HG03139 (cell line): ENCODE measurements around the gene FGF8.

Source experiments
- ATAC-seq: cut with Tn5 transposase; IDR thresholded peaks from one replicate; pipeline ENCODE4 v1.9.1; 2021; ENCODE audit not compliant: unreplicated experiment

The FGF8 gene

DNA sequence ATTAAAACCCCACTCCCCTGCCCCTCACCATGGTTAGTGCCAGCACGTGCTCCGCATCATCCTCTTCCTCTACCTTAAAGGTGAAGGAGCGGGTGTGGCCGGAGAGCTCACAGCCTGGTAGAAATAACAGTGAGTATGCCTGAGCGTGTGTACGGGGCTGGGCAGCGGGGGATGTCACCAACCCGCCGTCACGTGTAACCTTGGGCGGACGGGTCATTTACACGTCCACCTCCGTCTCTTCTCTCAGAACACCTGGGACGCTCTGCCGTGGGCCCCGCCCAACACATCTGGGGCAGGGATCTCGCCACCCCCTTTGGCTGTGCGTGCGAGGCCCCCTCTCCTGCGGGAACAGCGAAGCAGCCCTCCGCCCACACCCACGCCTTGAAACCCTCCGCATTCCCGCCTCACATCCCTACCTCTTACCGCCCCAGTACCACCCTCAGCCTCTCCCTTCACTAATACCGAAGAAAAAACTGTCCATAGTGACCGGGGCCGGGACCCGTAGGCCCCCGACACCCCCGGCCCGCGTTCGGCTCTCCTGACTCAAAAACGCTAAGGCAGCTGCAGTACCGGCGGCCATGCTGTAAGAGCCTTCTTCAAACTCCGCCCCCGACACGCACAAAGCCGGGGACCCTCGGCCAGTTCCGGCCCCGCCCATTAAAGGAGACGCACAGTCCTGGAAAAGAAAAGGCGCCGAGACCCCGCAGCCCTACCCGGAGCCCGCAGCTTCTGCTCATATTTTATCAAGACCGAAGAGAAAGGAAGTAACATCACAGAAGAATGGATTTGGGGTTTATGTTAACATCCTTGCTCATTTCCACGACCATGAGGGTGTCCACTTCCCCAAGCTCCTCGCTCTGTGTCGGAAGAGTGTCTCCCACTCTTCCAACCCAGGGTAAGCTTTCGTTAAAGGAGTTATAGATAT is 7.2 kb upstream of the FGF8 start, which contains the start of gene NPM3:
Gene NPM3, minus strand, starts transcription at position 636 of the 925 bp plus-strand sequence. Its CDS starts 56 bp downstream, at position 580.
- ATAC-seq, result peak; percentile 47

DNA sequence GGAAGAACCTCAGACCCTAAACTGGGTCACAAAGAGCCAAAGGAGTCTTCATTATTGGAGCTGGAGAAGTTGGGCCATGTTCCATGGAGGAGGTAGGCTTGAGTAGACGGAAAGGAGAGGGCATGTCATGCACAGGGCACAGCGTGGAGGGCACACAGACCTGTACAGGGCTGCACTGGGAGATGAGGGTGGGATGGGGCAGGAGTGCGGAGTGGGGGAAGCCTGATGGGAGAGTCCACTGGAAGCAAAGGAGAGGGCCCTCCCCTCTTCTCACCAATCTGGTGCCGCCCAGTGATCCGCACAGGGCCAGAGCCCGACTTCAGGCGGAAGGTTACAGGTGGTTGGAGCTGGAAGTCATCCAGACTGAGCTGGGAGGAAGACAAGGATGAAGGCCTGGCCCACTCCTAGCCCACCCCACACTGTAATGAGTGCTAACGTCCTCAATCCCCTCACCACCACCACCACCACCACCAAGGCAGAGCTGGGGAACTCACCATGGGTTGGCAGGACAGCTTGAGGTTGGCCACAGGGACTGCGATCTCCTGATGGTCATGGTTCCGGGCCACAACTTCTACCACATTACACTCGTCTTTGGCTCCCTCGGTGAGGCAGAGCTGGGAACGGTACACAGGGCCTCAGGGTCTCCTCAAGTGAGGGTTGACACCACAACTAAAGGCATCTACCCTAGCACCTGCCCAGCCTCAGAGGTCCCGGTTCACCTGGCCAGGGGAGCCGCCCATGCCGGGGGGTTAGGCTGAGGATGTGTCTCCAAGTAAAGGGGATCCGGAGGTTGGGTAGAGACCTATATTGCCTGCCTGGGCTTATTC is 6.3 kb upstream of the FGF8 start:
- ATAC-seq, result no peak

- ATAC-seq, result no peak
These were observed 5.7 kb upstream of the FGF8 start for GRCh38 chr10:101781655-101781983.

DNA sequence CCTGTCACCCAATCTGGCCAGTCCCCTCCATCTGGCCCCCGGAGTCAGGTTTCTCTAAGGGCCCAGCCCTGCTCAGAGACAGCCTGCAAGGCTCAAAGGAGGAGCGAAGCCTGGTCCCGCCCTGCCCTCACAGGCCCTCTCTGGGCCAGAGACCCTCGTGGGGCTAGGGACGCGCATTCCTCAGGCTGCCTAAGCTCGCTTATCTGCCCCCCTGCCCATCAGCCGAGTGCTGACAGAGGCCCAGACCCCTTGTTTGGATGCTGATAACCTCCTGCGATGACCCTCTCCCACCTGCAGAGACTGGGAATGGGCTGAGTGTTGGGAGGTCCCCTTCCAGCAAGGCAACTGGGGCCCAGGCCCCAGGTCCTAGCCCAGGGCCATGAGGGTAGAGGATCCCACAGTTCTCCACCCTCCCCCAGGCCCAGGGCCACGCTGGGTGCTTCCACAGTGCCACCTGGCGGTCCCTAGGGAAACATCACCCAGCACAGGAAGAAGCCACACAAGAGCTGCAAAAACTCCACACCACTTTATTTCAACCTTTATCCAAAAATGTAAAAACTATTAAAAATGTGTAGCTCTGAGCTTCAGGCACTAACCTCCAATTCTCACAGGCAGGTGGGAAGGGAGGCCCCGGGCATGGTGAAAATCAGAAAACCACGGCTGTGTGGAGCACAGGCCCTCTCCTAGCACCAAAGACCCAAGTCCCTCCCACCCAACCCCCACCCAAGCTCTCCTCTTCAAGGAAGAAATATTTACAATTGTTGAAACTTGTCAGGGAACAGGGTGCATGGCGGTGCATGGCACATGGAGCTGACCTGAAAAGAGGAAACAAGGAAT is 5.1 kb upstream of the FGF8 start:
- ATAC-seq, result no peak

DNA sequence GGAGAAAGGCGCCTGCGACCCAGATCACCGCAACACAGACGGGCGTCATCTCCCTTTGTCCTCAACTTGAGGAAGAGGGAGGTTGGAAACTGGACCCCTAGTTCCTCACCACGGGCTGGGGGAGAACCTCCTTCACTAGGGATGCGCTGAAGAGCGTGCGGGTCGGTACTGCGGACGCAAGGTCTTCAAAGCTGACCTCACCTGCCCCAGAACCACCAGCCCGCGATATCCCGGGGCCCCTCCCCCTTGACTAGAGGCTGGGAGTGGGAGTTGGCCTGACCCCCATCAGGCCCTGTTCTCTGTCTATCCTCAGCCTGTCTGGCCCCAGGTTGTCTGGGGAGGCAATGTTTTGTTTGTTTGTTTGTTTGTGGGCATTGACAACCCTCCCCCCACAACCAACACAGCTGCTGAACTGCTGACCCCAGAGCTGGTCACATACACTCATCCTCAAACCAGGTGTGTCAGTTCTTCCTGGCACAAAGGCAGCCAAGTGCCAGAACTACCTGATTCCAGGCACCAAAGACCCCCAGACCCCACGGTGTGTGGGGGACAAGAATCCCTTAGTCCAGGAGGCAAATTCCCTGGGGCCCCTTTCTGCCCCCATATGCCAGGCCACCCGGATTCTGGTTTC is 4.4 kb upstream of the FGF8 start:
- ATAC-seq, result no peak

DNA sequence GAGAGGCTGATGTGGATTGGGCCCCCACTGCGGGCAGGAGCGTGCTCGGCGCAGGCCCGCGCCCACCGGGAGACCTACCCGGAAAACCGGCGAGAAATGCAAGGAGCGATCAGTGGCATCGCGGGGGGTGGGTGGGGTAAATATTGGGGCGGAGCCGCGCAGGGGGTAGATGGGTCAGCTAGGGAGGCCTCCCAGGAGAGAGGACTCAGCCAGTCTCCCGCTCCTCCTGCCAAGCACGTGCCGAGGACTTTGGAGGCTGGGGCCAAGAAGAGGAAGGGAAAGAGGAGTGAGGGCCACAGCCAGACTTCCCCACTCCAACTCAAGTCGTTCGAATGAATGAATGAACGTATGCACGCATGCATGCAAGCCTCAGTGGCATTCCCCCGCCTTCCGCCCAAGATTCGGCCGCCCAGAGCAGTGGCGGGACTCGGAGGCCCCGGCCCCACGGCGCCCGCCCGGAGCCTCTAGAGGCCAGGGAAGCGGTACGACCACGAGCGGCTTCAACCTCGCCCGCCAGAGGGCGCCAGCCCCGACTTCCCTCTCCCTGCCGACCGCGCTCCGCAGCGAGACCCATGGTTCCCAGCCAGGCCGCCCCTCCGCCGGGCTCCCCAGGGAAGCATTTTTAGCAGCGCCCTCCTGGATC is 3.8 kb upstream of the FGF8 start:
- no peak for ATAC-seq

DNA sequence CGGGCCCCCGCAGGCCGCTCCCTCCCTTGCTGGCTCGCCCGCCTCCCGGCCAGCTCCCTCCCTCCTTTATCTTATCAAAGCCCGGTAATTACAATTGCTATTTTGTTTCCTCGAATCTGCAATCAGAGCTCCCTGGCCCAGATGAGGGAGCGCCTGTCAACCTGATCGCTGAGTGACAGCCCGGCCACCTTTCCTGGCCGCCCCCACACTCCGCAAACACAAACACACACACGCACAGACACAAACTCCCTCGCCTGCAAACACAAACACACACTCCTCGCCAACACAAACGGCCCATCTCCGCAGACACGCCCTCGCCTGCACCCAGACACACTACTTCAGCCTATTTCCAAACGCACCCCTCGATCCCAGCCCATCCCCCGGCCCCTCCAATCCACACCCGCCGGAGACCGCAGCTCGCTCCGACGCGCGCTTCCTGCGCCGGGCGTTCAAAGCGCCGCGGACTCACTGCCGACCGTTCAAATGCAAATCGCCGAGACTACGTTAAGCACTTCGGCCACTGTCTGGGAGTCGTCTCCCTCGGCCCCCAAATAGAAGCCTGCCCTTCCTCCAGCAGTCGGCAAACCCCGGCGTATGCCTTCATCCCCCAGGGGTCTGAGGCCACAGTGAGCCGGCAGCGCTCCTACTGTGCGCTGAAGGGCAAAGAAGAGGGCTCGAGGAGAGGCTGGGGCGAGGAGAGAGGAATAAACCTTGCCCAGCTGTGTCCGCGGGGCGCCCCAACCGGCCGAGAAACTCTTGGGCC is 3.0 kb upstream of the FGF8 start:
- ATAC-seq, result no peak

DNA sequence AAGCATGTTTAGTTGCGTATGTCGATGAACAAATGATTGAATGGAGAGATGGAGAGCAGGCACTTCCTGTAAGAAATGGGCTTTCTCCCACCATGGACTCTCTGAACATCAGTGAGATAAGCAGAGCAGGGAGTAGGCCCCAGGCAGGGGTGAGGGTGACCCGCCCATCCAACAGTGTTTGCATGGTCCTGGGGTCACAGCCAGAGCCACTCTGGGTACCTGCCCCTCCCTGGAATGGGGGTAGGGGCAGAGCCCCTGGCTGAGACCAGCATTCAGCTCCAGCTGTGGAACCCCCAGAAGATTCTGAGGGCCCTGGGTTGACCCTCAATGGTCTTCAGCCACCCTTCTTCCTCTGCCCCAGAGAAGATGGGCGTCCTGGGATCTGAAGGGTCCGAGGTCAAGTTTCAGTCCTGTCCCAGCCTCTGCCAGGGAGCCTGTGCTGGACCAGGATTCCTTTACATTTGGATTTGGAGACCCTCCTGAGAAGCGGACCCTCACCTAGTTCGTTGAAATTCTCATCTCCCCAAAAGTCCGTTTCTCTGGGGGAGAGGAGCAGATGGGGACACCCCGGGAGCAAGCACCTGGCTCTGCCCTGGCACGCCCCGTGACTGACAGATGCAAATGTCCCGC is 2.4 kb upstream of the FGF8 start:
- no peak for ATAC-seq

DNA sequence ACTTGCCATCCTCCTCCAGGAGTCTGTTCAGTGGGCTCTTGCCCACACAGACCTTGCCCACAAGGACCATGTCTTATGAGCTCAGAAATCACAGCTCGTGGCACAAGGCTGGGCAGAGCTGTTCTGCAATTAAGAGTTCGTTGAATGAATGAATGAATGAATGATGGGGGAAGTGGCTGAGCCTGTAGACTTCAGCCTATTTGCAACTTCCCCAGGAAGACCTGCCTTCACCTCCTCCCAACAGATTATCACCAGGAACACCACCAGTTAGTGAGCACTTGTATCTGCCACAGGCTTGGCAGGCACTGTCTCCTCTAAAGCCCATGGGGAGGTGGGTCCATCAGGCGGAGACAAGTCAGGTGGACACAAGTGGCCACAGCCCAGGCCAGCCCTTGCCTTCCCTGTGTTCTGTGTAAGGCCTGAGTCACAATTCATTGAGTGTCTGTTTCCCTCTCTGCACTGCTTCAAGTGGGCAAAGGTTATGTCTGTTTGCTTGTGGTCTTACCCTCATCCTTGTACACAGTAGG is 1.8 kb upstream of the FGF8 start:
- ATAC-seq, result no peak

DNA sequence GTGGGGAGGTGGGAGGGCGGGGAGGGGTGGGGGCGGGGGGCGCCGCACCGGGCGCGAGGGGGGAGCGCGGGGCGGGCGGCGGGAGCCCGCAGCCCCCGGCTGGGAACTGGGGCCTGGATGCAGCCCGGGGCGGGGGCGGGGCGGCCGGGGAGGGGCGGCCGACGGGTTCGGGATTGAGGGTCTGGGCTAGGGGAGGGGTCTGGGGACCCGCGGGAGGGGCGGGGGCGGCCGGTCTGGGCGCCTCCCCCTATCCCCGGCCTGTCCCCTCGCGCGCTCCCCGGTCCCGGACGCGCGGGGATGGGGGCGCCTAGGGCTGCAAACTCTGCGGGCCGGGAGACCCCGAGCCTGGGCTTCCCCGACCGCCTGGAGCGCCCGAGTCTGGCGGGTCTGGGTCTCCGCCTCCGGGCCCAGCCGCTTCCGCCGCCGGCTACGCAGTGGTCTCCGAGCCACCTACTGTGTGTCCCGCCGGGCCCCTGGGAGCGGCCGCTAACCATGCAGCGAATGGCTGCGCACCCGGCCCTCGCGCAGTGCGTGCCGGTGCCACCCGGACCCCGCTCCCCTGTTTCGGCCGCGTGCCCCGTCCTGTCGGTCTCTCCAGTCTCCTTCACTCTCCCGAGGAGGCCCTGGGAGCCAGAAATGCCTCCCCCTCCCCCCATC is 375 bp upstream of the FGF8 start:
- ATAC-seq, result no peak

DNA sequence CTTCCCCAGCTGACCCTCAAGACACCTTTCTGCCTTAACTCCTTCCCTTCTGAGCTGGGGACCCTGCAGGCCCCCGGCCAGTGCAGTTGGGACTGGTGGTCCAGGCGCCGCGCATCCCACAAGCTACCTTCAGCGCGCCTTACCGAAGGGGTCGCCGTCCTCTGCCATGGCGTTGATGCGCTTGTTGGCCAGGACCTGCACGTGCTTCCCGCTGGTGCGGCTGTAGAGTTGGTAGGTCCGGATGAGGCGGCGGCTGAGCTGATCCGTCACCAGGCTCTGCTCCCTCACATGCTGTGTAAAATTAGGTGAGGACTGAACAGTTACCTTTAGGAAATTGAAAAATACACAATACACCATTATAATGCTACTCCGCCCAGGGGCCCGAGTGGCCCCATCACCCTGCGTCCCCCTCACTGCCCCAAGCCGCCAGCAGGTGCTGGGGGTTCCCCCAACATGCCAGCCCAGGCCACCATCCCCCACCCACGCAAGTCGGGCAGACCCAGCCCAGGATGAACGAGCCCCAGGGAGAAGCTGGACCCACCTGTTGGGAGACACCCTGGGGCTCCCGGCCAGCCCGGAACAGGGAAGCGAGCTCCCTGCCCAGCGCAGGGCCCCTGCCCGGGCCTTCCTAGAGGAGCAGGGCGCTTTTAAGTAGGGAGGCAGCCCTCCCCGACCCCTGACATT is 1.2 kb downstream of the FGF8 start:
- no peak for ATAC-seq

GRCh38 chr10:101773923-101774588 is 1.9 kb downstream of the FGF8 start:
- no peak for ATAC-seq

DNA sequence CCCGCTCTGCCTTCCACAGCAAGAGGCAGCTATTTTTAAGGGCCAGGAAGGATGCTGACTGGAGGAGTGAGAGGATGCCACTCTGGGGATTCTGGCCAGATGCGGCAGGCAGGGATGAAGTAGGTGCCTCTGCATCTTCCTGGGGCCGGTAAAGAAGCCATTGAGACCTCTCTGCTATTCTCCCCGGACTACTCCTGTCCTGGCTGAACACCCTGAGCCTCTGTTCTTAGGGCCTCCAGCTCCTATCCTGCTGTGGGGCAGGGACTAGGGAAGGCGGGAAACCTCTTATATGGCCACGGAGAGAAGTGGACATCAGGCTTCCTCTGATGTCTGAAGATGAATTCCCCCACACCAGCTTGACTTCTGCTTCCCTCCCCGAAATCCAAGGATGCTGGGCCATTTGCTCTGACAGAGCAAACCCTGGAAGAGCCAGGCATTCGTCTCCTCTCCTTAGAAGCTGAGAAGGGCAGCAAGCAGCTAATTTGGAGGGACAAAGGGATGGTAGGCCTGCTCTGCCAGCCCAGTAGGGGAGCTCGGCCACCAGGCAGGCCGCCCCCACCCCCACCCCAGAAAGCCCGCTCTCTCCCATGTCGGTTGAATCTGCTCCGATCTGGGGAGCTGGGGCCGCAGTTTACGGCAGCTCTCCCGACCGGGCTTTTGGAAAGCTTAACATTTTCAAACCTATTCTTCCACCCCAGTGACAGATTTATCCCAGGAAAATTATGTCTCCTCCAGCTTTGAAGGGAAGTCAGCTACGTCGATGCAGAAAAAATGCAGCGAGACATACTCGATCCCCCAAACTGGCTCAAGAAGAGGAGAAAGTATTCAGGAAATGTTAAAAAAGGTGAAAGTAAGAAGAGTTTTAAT is 2.8 kb downstream of the FGF8 start:
- no peak for ATAC-seq

- ATAC-seq, result no peak
These were observed 3.7 kb downstream of the FGF8 start for GRCh38 chr10:101772017-101772894.

GRCh38 chr10:101771380-101771779 is 4.5 kb downstream of the FGF8 start:
- ATAC-seq, result no peak
